Skeletal muscle tissue (tissue), 4 donors: ENCODE data around the gene KCNJ10. TPM values are rescaled to one million over a fixed set of nuclear protein-coding genes. Genes with fewer than 3 reads are reported as not detected.

Experiments used
- H3K27ac ChIP-seq: one replicate; pipeline ENCODE4 v1.7.0; 2013; ENCODE audit warnings: mild to moderate bottlenecking, low read depth, low read length, inconsistent platforms
- H3K27me3 ChIP-seq, 3 donors: one replicate each; pipeline ENCODE4 v1.7.0; 2013; ENCODE audit warnings: low read length in 3 of 3; ENCODE audit not compliant: control insufficient read depth in 3 of 3, insufficient read depth in 3 of 3
- H3K36me3 ChIP-seq, 3 donors: one replicate each; pipeline ENCODE4 v1.7.0; 2013; ENCODE audit warnings: low read length in 3 of 3; ENCODE audit not compliant: control insufficient read depth in 3 of 3, insufficient read depth in 3 of 3
- H3K4me1 ChIP-seq, 3 donors: one replicate each; pipeline ENCODE4 v1.7.0; 2013; ENCODE audit warnings: low read length in 3 of 3, mild to moderate bottlenecking in 3 of 3; ENCODE audit not compliant: control insufficient read depth in 3 of 3, insufficient read depth in 3 of 3
- H3K4me3 ChIP-seq, 3 donors: one replicate each; pipeline ENCODE4 v1.7.0; 2013; ENCODE audit warnings: low read length in 3 of 3
- H3K9ac ChIP-seq, 3 donors: one replicate each; pipeline ENCODE4 v1.7.0; 2013; ENCODE audit warnings: low read length in 3 of 3, mild to moderate bottlenecking in 3 of 3, moderate library complexity in 2 of 3, low read depth in 1 of 3
- H3K9me3 ChIP-seq, 3 donors: one replicate each; pipeline ENCODE4 v1.7.0; 2013; ENCODE audit warnings: low read length in 3 of 3; ENCODE audit not compliant: control insufficient read depth in 3 of 3
- total RNA-seq: library from RNA; depleted of rRNA; stranded (reverse); fragments of >200 nt; gene quantifications from one replicate; pipeline ENCODE4 v1.2.3, GENCODE V29; 2014
- donor health status: Osteomylitis.

Gene KCNJ10
- total RNA-seq, 1 donor from 2014 or later = 0.52 TPM

GRCh38 chr1:160028426-160028825 is 41.5 kb downstream of the KCNJ10 start:
- Histone ChIP-seq H3K4me1 (peaks cover 18 to 41% (median 23%) of the 10 kb centered on the region in 3 donors), H3K4me3 (no peak overlapping the region), H3K36me3 (no peaks in the 10 kb centered on the region), H3K9me3 (no peaks in the 10 kb centered on the region), H3K27ac (no peak overlapping the region), H3K9ac (no peak overlapping the region), H3K27me3 (no peaks in the 10 kb centered on the region)

GRCh38 chr1:160025314-160025713 is 44.6 kb downstream of the KCNJ10 start:
- no peaks in the 10 kb centered on the region for H3K36me3 ChIP-seq
- peaks cover 0 to 2% (median under 1%) of the 10 kb centered on the region in 3 donors for H3K27me3 ChIP-seq
- no peak overlapping the region for H3K27ac ChIP-seq
- no peaks in the 10 kb centered on the region for H3K9me3 ChIP-seq
- H3K4me1 ChIP-seq = peaks cover 3 to 22% (median 4%) of the 10 kb centered on the region in 3 donors
- no peak overlapping the region for H3K4me3 ChIP-seq
- no peak overlapping the region for H3K9ac ChIP-seq

DNA sequence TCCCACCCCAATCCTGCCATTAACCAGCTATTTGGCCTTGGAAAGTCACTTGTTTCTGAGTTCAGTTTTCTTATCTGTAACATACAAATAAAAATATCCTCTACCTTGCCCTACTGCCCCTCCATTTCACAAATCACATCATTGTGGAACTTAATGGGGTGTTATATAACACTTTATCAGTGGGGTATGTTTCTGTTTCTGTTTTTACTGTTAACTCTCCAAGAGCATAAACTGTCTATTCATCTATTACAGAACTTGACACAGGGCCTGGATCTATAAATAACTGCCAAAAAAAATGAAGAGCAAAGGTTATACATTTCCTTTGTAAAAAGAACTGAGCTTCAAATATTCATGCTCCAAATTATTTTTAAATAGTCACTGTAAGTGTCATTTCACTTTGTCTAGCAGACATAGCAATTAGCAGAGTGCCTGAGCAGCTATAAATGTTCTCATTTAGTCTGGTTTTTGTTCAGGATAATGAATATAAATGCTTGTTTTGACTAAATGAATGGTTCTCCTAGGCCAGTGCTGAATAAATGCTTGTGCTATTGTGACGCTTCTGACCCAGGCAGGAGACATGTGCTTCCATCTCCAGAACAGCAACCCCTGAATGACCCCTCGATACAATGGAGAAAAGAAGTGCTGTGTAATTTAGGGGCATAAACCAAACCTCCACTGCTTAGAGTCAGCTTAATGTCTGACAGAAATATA is 45.6 kb downstream of the KCNJ10 start:
- no peaks in the 10 kb centered on the region for H3K36me3 ChIP-seq
- H3K4me3 ChIP-seq = no peak overlapping the region
- peaks cover 0 to 16% (median 3%) of the 10 kb centered on the region in 3 donors for H3K4me1 ChIP-seq
- no peak overlapping the region for H3K9ac ChIP-seq
- no peaks in the 10 kb centered on the region for H3K9me3 ChIP-seq
- H3K27ac ChIP-seq = peak overlapping the region; percentile 15
- peaks cover 0 to 4% (median 2%) of the 10 kb centered on the region in 3 donors for H3K27me3 ChIP-seq

DNA sequence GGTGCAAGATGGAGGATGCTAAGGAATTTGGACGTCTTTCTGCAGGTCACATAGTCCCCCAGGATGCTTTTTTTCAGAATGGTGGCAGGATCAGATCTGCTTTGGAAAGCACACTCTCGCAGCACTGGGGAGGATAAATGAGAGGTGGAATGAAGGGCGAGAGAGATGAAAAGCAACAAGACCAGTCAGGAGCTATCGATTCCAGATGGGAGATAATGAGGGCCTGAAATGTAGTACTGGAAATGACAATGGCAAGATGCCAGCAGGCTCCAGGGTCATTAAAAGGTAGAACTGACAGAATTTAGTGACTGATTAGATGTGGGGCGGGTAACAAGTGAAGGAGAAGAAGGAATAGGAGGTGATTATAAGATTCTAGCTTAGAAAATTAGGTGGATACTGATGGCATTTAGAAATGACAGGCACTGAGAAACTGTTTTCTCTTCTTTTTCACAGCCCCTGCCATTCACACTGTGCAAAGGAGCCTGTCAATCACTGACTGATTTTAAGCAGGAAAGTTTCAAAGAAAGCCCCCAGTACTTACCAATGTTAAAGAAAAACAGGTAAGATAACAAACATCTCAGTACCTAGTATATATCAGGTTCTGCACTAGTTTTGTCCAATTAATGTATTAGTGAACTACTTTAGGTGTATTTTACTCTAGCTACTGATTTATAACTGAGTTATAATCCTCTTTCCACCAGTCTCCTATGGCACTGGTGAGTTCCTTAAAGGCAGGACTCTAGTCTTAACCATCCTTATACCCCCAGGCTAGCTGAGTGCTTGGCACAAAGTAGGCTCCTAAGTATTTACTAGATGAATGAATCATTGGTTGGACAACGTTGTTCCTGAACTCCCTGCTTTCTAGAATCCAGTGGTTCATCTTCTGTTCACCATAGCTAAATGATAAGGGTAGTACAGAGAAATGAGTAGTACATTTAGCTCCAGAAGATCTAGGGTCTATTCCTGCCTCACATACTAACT is 47.3 kb downstream of the KCNJ10 start:
- Histone ChIP-seq H3K4me3 (no peak overlapping the region), H3K9ac (no peak overlapping the region), H3K27ac (no peak overlapping the region), H3K36me3 (no peaks in the 10 kb centered on the region), H3K9me3 (no peaks in the 10 kb centered on the region), H3K4me1 (peaks cover 0 to 16% (median 3%) of the 10 kb centered on the region in 3 donors), H3K27me3 (peaks cover 0 to 4% (median 2%) of the 10 kb centered on the region in 3 donors)

- H3K4me1 ChIP-seq = peaks cover 0 to 16% (median 3%) of the 10 kb centered on the region in 3 donors
- H3K27me3 ChIP-seq = peaks cover 0 to 4% (median 2%) of the 10 kb centered on the region in 3 donors
- H3K9ac ChIP-seq = no peak overlapping the region
- H3K36me3 ChIP-seq = no peaks in the 10 kb centered on the region
- H3K9me3 ChIP-seq = no peaks in the 10 kb centered on the region
- H3K4me3 ChIP-seq = no peak overlapping the region
- H3K27ac ChIP-seq = no peak overlapping the region
Measured at GRCh38 chr1:160021376-160022074, 48.4 kb downstream of the KCNJ10 start.

GRCh38 chr1:160020196-160020595 is 49.8 kb downstream of the KCNJ10 start:
- H3K27ac ChIP-seq = no peak overlapping the region
- no peak overlapping the region for H3K9ac ChIP-seq
- H3K4me1 ChIP-seq = peaks cover 0 to 13% (median 3%) of the 10 kb centered on the region in 3 donors
- no peaks in the 10 kb centered on the region for H3K36me3 ChIP-seq
- no peaks in the 10 kb centered on the region for H3K9me3 ChIP-seq
- peaks cover 0 to 4% (median 2%) of the 10 kb centered on the region in 3 donors for H3K27me3 ChIP-seq
- H3K4me3 ChIP-seq = no peak overlapping the region

DNA sequence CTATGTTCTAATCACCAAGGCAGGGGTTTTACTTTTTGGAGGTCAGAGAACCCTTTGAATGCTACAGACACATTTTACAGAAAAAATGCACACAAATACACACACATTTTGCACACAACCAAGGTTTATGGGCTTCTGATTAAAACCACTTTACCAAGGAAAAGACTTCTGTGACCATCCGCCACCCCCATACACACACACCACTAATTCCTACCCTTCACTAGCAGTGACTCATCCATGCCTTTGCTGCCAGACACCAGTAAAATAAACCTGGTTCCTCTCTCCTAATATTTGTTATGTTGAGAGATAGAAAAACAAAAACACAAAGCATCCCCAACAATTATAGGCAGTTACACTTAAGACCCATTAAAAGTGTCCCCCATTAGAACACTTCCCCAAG is 51.1 kb downstream of the KCNJ10 start:
- H3K4me3 ChIP-seq = no peak overlapping the region
- peaks cover 0 to 4% (median 2%) of the 10 kb centered on the region in 3 donors for H3K27me3 ChIP-seq
- no peak overlapping the region for H3K27ac ChIP-seq
- H3K9me3 ChIP-seq = no peaks in the 10 kb centered on the region
- no peaks in the 10 kb centered on the region for H3K36me3 ChIP-seq
- peaks cover 0 to 5% (median 0%) of the 10 kb centered on the region in 3 donors for H3K4me1 ChIP-seq
- H3K9ac ChIP-seq = no peak overlapping the region

GRCh38 chr1:160018347-160018746 is 51.6 kb downstream of the KCNJ10 start:
- Histone ChIP-seq H3K9ac (no peak overlapping the region), H3K27me3 (peaks cover 0 to 4% (median 2%) of the 10 kb centered on the region in 3 donors), H3K9me3 (no peaks in the 10 kb centered on the region), H3K4me3 (no peak overlapping the region), H3K4me1 (peaks cover 0 to under 1% (median 0%) of the 10 kb centered on the region in 3 donors), H3K27ac (no peak overlapping the region), H3K36me3 (no peaks in the 10 kb centered on the region)

DNA sequence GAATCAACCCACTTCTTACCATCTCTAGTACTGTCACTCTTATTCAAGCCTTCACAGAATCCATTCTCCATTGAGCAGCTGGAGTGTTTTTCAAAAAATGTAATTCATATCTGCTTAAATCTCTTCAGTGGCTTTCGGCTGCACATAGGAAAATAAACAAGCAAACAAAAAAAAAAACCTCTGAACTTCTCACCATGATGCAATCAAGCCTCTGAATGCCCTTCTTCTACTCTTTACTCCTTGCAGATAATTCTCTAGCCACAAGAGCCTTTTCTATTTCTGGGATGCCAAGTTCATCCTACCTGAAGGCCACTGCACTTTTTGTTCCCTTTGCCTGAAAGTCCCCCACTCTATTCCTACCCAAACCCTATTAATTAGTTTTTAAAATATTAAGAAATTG is 52.4 kb downstream of the KCNJ10 start:
- H3K27ac ChIP-seq = no peak overlapping the region
- no peaks in the 10 kb centered on the region for H3K9me3 ChIP-seq
- no peaks in the 10 kb centered on the region for H3K36me3 ChIP-seq
- no peaks in the 10 kb centered on the region for H3K4me1 ChIP-seq
- no peak overlapping the region for H3K9ac ChIP-seq
- peaks cover 0 to 4% (median 2%) of the 10 kb centered on the region in 3 donors for H3K27me3 ChIP-seq
- no peak overlapping the region for H3K4me3 ChIP-seq
